GM23338 (cell line): ENCODE data around the gene CDC42BPA. TPM values are rescaled to one million over a fixed set of nuclear protein-coding genes. Genes with fewer than 3 reads are reported as not detected.

Source experiments
- ATAC-seq: fragments of 200-7000 bp; cut with Tn5 transposase; 3 replicates; pipeline ENCODE4 v1.9.1; 2020
- DNase-seq: peaks from one replicate; pipeline ENCODE4 v3.0.0-alpha.2; 2015; ENCODE audit warnings: low spot score
- H2AFZ ChIP-seq: fragments of 200-600 bp; sonication (generic); 2 replicates; pipeline ENCODE4 v1.8.0; 2016; ENCODE audit warnings: antibody characterized with exemption, mild to moderate bottlenecking, moderate library complexity
- H3F3A ChIP-seq: fragments of 200-600 bp; sonication (generic); replicated peaks from 2 replicates; pipeline ENCODE4 v1.8.0; 2017; ENCODE audit warnings: antibody characterized with exemption, mixed run types, low read depth
- H3K27ac ChIP-seq: fragments of 200-600 bp; sonication (generic); 2 replicates; pipeline ENCODE4 v1.6.1; 2016; ENCODE audit warnings: low read depth
- H3K27me3 ChIP-seq: fragments of 200-600 bp; sonication (generic); 2 replicates; pipeline ENCODE4 v1.8.0; 2016; ENCODE audit warnings: mild to moderate bottlenecking, mixed run types, moderate library complexity; ENCODE audit not compliant: insufficient read depth
- H3K36me3 ChIP-seq: fragments of 200-600 bp; sonication (generic); 2 replicates; pipeline ENCODE4 v1.8.0; 2016; ENCODE audit warnings: mild to moderate bottlenecking; ENCODE audit not compliant: insufficient read depth
- H3K4me1 ChIP-seq: fragments of 200-600 bp; sonication (generic); 2 replicates; pipeline ENCODE4 v1.8.0; 2016; ENCODE audit warnings: mild to moderate bottlenecking, moderate library complexity; ENCODE audit not compliant: insufficient read depth
- H3K4me2 ChIP-seq: fragments of 200-600 bp; sonication (generic); 2 replicates; pipeline ENCODE4 v1.7.1; 2017; ENCODE audit warnings: mixed run types
- H3K4me3 ChIP-seq: fragments of 200-600 bp; sonication (generic); 2 replicates; pipeline ENCODE4 v1.6.1; 2016; ENCODE audit warnings: mixed run types
- H3K79me2 ChIP-seq: fragments of 200-600 bp; sonication (generic); replicated peaks from 2 replicates; pipeline ENCODE4 v1.8.0; 2017; ENCODE audit warnings: mild to moderate bottlenecking; ENCODE audit not compliant: insufficient read depth
- H3K9me2 ChIP-seq: fragments of 200-600 bp; sonication (generic); 2 replicates; pipeline ENCODE4 v1.8.0; 2017; ENCODE audit not compliant: insufficient read depth
- H4K20me1 ChIP-seq: fragments of 200-600 bp; sonication (generic); replicated peaks from 2 replicates; pipeline ENCODE4 v1.8.0; 2017; ENCODE audit warnings: mild to moderate bottlenecking; ENCODE audit not compliant: insufficient read depth
- H3K27ac Mint-ChIP-seq: 2 replicates; pipeline ENCODE4 v1.8.0; 2020; ENCODE audit warnings: inconsistent platforms, mild to moderate bottlenecking, moderate library complexity, mixed read lengths
- H3K27me3 Mint-ChIP-seq: 3 replicates; pipeline ENCODE4 v1.8.0; 2022; ENCODE audit warnings: low read depth, mild to moderate bottlenecking, moderate library complexity, mixed read lengths, inconsistent platforms; ENCODE audit not compliant: insufficient read depth, poor library complexity
- H3K36me3 Mint-ChIP-seq: 3 replicates; pipeline ENCODE4 v1.8.0; 2021; ENCODE audit warnings: low read depth, mild to moderate bottlenecking, inconsistent platforms, moderate library complexity, mixed read lengths
- H3K4me1 Mint-ChIP-seq: 3 replicates; pipeline ENCODE4 v1.8.0; 2020; ENCODE audit warnings: mild to moderate bottlenecking, inconsistent platforms, mixed read lengths
- H3K4me3 Mint-ChIP-seq: 3 replicates; pipeline ENCODE4 v1.8.0; 2021; ENCODE audit warnings: moderate library complexity, mild to moderate bottlenecking, inconsistent platforms, mixed read lengths
- H3K9me3 Mint-ChIP-seq: 3 replicates; pipeline ENCODE4 v1.8.0; 2020; ENCODE audit warnings: moderate library complexity, mild to moderate bottlenecking, inconsistent platforms, mixed read lengths
- CREB1 ChIP-seq: fragments of 250-450 bp; sonication (Bioruptor Pico); IDR thresholded peaks from 2 replicates; pipeline ENCODE4 v1.5.0; 2020; ENCODE audit warnings: low read depth, mild to moderate bottlenecking, moderate library complexity
- CTCF ChIP-seq, 2 experiments: fragments of 200-600 bp in 1 of 2; sonication (generic) in 1 of 2; conservative IDR thresholded peaks; 2 replicates each; pipeline versions ENCODE4 v1.5.1 to v1.6.1; 2016 to 2017; ENCODE audit warnings: antibody characterized with exemption in 2 of 2, low read depth in 2 of 2, mild to moderate bottlenecking in 2 of 2, moderate library complexity in 1 of 2
- ETS1 ChIP-seq: IDR thresholded peaks from 2 replicates; pipeline ENCODE4 v1.6.1; 2016; ENCODE audit warnings: antibody characterized with exemption
- EZH2 ChIP-seq: fragments of 200-600 bp; sonication (generic); IDR thresholded peaks from one replicate; pipeline ENCODE4 v1.8.0; 2017; ENCODE audit warnings: antibody characterized with exemption, mild to moderate bottlenecking, low read depth; ENCODE audit not compliant: unreplicated experiment
- JUNB ChIP-seq: IDR thresholded peaks from one replicate; pipeline ENCODE4 v1.6.1; 2016; ENCODE audit warnings: antibody characterized with exemption; ENCODE audit not compliant: unreplicated experiment
- NANOG ChIP-seq: IDR thresholded peaks from 2 replicates; pipeline ENCODE4 v1.6.1; 2016; ENCODE audit warnings: antibody characterized with exemption, borderline replicate concordance
- REST ChIP-seq: IDR thresholded peaks from one replicate; pipeline ENCODE4 v1.6.1; 2018; ENCODE audit warnings: antibody characterized with exemption; ENCODE audit not compliant: unreplicated experiment
- STAT1 ChIP-seq: IDR thresholded peaks from one replicate; pipeline ENCODE4 v1.6.1; 2016; ENCODE audit warnings: antibody characterized with exemption; ENCODE audit not compliant: unreplicated experiment
- ZNF114 ChIP-seq: fragments of 250-450 bp; sonication (Bioruptor Pico); IDR thresholded peaks from 2 replicates; pipeline ENCODE4 v1.5.0; 2020; ENCODE audit warnings: mild to moderate bottlenecking, moderate library complexity
- ZNF331 ChIP-seq: fragments of 250-450 bp; sonication (Bioruptor Pico); IDR thresholded peaks from 2 replicates; pipeline ENCODE4 v1.5.0; 2020; ENCODE audit warnings: low read depth, mild to moderate bottlenecking, moderate library complexity
- polyA plus RNA-seq: library from polyadenylated mRNA; unstranded; fragments of >200 nt; fragmentation: Nextera tagmentation; extraction: Ambion mirVana; gene quantifications from 2 replicates; pipeline ENCODE4 v1.2.1, GENCODE V29; 2016
- total RNA-seq: library from RNA; depleted of rRNA; stranded (reverse); fragments of >200 nt; shearing (Covaris generic); gene quantifications from 2 replicates; pipeline ENCODE4 v1.2.3, GENCODE V29; 2014

The CDC42BPA gene
- total and polyA plus RNA-seq, 2 experiments from 2014 or later, result 17.7 to 40.1 TPM

GRCh38 chr1:227240983-227241382, 77.3 kb downstream of the CDC42BPA start:
- Histone ChIP-seq H3K4me2 (no peak overlapping the region), H2AFZ (no peak overlapping the region), H3K79me2 (peaks cover 77% of the 10 kb centered on the region), H3K36me3 (no peaks in the 10 kb centered on the region), H3F3A (no peaks in the 10 kb centered on the region), H3K9me2 (no peaks in the 10 kb centered on the region), H3K4me3 (no peak overlapping the region), H3K4me1 (no peaks in the 10 kb centered on the region; the same call in 1 of the 2 replicates), H3K27ac (no peak overlapping the region), H3K27me3 (no peaks in the 10 kb centered on the region), H4K20me1 (no peaks in the 10 kb centered on the region; the same call in 1 of the 2 replicates)
- Mint-ChIP-seq H3K36me3 (peaks cover 3% of the 10 kb centered on the region; the same call in 1 of the 3 replicates), H3K4me1 (peaks cover 19% of the 10 kb centered on the region), H3K27me3 (peaks cover 7% of the 10 kb centered on the region), H3K4me3 (no peak overlapping the region), H3K27ac (no peak overlapping the region), H3K9me3 (no peaks in the 10 kb centered on the region)
- DNase-seq (no peak), ATAC-seq (no peak)
- no peak for TF ChIP-seq REST
- no peak for TF ChIP-seq CREB1
- TF ChIP-seq STAT1, result no peak
- TF ChIP-seq ZNF114 (CRISPR knock-in tag), result no peak
- TF ChIP-seq NANOG, result no peak
- no peak for TF ChIP-seq CTCF (conservative IDR thresholded peaks at IDR 0.05; ENCODE audit: low read depth in 2 of 2)
- no peak for TF ChIP-seq ZNF331

- Mint-ChIP-seq H3K27ac (0 out of 2 replicates have a peak overlapping the region, but pooled peaks have one; percentile 76), H3K36me3 (peaks cover 16% of the 10 kb centered on the region; the same call in 2 of the 3 replicates), H3K9me3 (no peaks in the 10 kb centered on the region), H3K4me1 (peaks cover 8% of the 10 kb centered on the region), H3K4me3 (no peak overlapping the region), H3K27me3 (no peaks in the 10 kb centered on the region)
- ATAC-seq, result peak; percentile 80
- Histone ChIP-seq H3K36me3 (no peaks in the 10 kb centered on the region), H3K79me2 (peaks cover 52% of the 10 kb centered on the region), H3K4me3 (no peak overlapping the region), H3K27ac (no peak overlapping the region), H3K4me1 (no peaks in the 10 kb centered on the region; the same call in 1 of the 2 replicates), H4K20me1 (no peaks in the 10 kb centered on the region), H3K4me2 (no peak overlapping the region), H3F3A (no peaks in the 10 kb centered on the region), H3K27me3 (no peaks in the 10 kb centered on the region), H2AFZ (no peak overlapping the region), H3K9me2 (no peaks in the 10 kb centered on the region; the same call in 1 of the 2 replicates)
- DNase-seq, result peak; percentile 63
- TF ChIP-seq NANOG (no peak), CTCF (conservative IDR thresholded peaks at IDR 0.05; ENCODE audit: low read depth in 2 of 2) (peak; percentile 67 to 69), STAT1 (no peak), ETS1 (no peak), EZH2 (no peak), JUNB (no peak)
These were observed 83.3 kb downstream of the CDC42BPA start for GRCh38 chr1:227234998-227235405.
